HG02970 (cell line): ENCODE results near the gene CRNKL1.
"Not testable (repeated sequence)": the region's sequence is repeated elsewhere in the genome, so short reads cannot be mapped to it uniquely, and the experiment has no call there.

Experiments
- ATAC-seq: cut with Tn5 transposase; IDR thresholded peaks from one replicate; pipeline ENCODE4 v1.9.1; 2021; ENCODE audit warnings: mild to moderate bottlenecking, moderate library complexity, moderate number of reproducible peaks; ENCODE audit not compliant: unreplicated experiment, low FRiP score

The CRNKL1 gene

GRCh38 chr20:20010639-20011500 is 41.4 kb downstream of the CRNKL1 start:
- no peak for ATAC-seq

- ATAC-seq: no peak
Observed at GRCh38 chr20:20009784-20010253, 42.4 kb downstream of the CRNKL1 start.

GRCh38 chr20:20005342-20005741 is 46.9 kb downstream of the CRNKL1 start:
- no peak for ATAC-seq

GRCh38 chr20:20003955-20004322 is 48.3 kb downstream of the CRNKL1 start:
- not testable (repeated sequence) for ATAC-seq

GRCh38 chr20:20003031-20003954 is 49.0 kb downstream of the CRNKL1 start:
- no peak for ATAC-seq

GRCh38 chr20:20002101-20002998 is 49.9 kb downstream of the CRNKL1 start:
- ATAC-seq: no peak

- ATAC-seq: no peak
Observed at GRCh38 chr20:20000211-20000968, 51.9 kb downstream of the CRNKL1 start.

- no peak for ATAC-seq
Observed at GRCh38 chr20:19998990-19999705, 53.1 kb downstream of the CRNKL1 start.

GRCh38 chr20:19996917-19997316 is 55.3 kb downstream of the CRNKL1 start:
- ATAC-seq: no peak

- ATAC-seq: no peak
Observed at GRCh38 chr20:19996222-19996621, 56.0 kb downstream of the CRNKL1 start.

- ATAC-seq: no peak
Observed at GRCh38 chr20:19995220-19995863, 56.9 kb downstream of the CRNKL1 start.

- ATAC-seq: no peak
Observed at GRCh38 chr20:19993958-19994669, 58.2 kb downstream of the CRNKL1 start.

- ATAC-seq: no peak
Observed at GRCh38 chr20:19992996-19993908, 59.0 kb downstream of the CRNKL1 start.

GRCh38 chr20:19991854-19992253 is 60.4 kb downstream of the CRNKL1 start:
- no peak for ATAC-seq

GRCh38 chr20:19991308-19991707 is 61.0 kb downstream of the CRNKL1 start:
- no peak for ATAC-seq

GRCh38 chr20:19990850-19991249 is 61.4 kb downstream of the CRNKL1 start:
- no peak for ATAC-seq

GRCh38 chr20:19987046-19987445 is 65.2 kb downstream of the CRNKL1 start:
- no peak for ATAC-seq
